DMS79 treated with DMSO at 0.1 percent for 48 hours (cell line): ENCODE measurements around the gene KAZALD1.

Experiments used
- DNase-seq: peaks from one replicate; lab custom pipeline; 2025; lab: John Stamatoyannopoulos, UW

The KAZALD1 gene

GRCh38 chr10:101067356-101068083 is 5.7 kb downstream of the KAZALD1 start:
- DNase-seq: peak; percentile 42

GRCh38 chr10:101069441-101069840 is 7.7 kb downstream of the KAZALD1 start:
- DNase-seq: no peak

GRCh38 chr10:101070098-101070497 is 8.3 kb downstream of the KAZALD1 start:
- no peak for DNase-seq

- DNase-seq: no peak
Observed at GRCh38 chr10:101071267-101071884, 9.6 kb downstream of the KAZALD1 start.

GRCh38 chr10:101071885-101072433 is 10.2 kb downstream of the KAZALD1 start:
- DNase-seq: no peak

GRCh38 chr10:101072923-101073322 is 11.1 kb downstream of the KAZALD1 start:
- DNase-seq: no peak

- DNase-seq: no peak
Observed at GRCh38 chr10:101073631-101074030, 11.8 kb downstream of the KAZALD1 start.

- DNase-seq: no peak
Observed at GRCh38 chr10:101075775-101076174, 14.0 kb downstream of the KAZALD1 start.

- no peak for DNase-seq
Observed at GRCh38 chr10:101076630-101077029, 14.8 kb downstream of the KAZALD1 start.

- peak; percentile 1 for DNase-seq
Observed at GRCh38 chr10:101079874-101080273, 18.1 kb downstream of the KAZALD1 start.

- no peak for DNase-seq
Observed at GRCh38 chr10:101080933-101081931, 19.4 kb downstream of the KAZALD1 start.

- no peak for DNase-seq
Observed at GRCh38 chr10:101085846-101086245, 24.1 kb downstream of the KAZALD1 start.

- DNase-seq: no peak
Observed at GRCh38 chr10:101087376-101087775, 25.6 kb downstream of the KAZALD1 start.

- no peak for DNase-seq
Observed at GRCh38 chr10:101087965-101088364, 26.2 kb downstream of the KAZALD1 start.

- no peak for DNase-seq
Observed at GRCh38 chr10:101089520-101090299, 27.9 kb downstream of the KAZALD1 start.

GRCh38 chr10:101090597-101090996 is 28.8 kb downstream of the KAZALD1 start:
- no peak for DNase-seq

GRCh38 chr10:101091546-101092290 is 29.9 kb downstream of the KAZALD1 start:
- DNase-seq: peak; percentile 1

- DNase-seq: no peak
Observed at GRCh38 chr10:101092881-101093354, 31.1 kb downstream of the KAZALD1 start.

- no peak for DNase-seq
Observed at GRCh38 chr10:101094121-101094879, 32.5 kb downstream of the KAZALD1 start.

GRCh38 chr10:101095004-101095403 is 33.2 kb downstream of the KAZALD1 start:
- DNase-seq: no peak
